Immature natural killer cell (primary cell): ENCODE measurements around the gene HMX2. TPM values are rescaled to one million over a fixed set of nuclear protein-coding genes. Genes with fewer than 3 reads are reported as not detected.
A peak's percentile ranks its signal among the peaks of the same experiment; 100 is the strongest.

Experiments used
- DNase-seq, 3 donors: peaks; one replicate each; pipeline ENCODE4 v3.0.0; 2022; ENCODE audit warnings: mixed read lengths in 1 of 3
- H3K27ac Mint-ChIP-seq, 6 donors: one replicate each; pipeline ENCODE4 v1.8.0; 2020; ENCODE audit warnings: mixed read lengths in 6 of 6, mild to moderate bottlenecking in 5 of 6, inconsistent platforms in 4 of 6, moderate library complexity in 3 of 6
- H3K27me3 Mint-ChIP-seq, 3 donors: one replicate each; pipeline ENCODE4 v1.8.0; 2020 to 2021; ENCODE audit warnings: low read depth in 3 of 3, mild to moderate bottlenecking in 3 of 3, mixed read lengths in 3 of 3, moderate library complexity in 3 of 3, inconsistent platforms in 1 of 3
- H3K36me3 Mint-ChIP-seq, 3 donors: one replicate each; pipeline ENCODE4 v1.8.0; 2020; ENCODE audit warnings: mixed read lengths in 3 of 3, inconsistent platforms in 2 of 3, mild to moderate bottlenecking in 2 of 3
- H3K4me1 Mint-ChIP-seq, 2 donors: one replicate each; pipeline ENCODE4 v1.8.0; 2020; ENCODE audit warnings: inconsistent platforms in 2 of 2, mild to moderate bottlenecking in 2 of 2, mixed read lengths in 2 of 2, moderate library complexity in 1 of 2
- H3K4me3 Mint-ChIP-seq, 5 donors: one replicate each; pipeline ENCODE4 v1.8.0; 2020; ENCODE audit warnings: mild to moderate bottlenecking in 5 of 5, mixed read lengths in 5 of 5, inconsistent platforms in 3 of 5, moderate library complexity in 3 of 5
- H3K9me3 Mint-ChIP-seq, 6 donors: one replicate each; pipeline ENCODE4 v1.8.0; 2020; ENCODE audit warnings: mild to moderate bottlenecking in 6 of 6, mixed read lengths in 6 of 6, inconsistent platforms in 4 of 6, moderate library complexity in 3 of 6
- polyA plus RNA-seq, 3 donors: library from polyadenylated mRNA; unstranded; fragments of 300-500 nt; fragmentation: Illumina TruSeq; gene quantifications; one replicate each; pipeline ENCODE4 v1.2.3, GENCODE V29; 2021

HMX2 gene, protein sequence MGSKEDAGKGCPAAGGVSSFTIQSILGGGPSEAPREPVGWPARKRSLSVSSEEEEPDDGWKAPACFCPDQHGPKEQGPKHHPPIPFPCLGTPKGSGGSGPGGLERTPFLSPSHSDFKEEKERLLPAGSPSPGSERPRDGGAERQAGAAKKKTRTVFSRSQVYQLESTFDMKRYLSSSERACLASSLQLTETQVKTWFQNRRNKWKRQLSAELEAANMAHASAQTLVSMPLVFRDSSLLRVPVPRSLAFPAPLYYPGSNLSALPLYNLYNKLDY
- polyA plus RNA-seq, result not detected

DNA sequence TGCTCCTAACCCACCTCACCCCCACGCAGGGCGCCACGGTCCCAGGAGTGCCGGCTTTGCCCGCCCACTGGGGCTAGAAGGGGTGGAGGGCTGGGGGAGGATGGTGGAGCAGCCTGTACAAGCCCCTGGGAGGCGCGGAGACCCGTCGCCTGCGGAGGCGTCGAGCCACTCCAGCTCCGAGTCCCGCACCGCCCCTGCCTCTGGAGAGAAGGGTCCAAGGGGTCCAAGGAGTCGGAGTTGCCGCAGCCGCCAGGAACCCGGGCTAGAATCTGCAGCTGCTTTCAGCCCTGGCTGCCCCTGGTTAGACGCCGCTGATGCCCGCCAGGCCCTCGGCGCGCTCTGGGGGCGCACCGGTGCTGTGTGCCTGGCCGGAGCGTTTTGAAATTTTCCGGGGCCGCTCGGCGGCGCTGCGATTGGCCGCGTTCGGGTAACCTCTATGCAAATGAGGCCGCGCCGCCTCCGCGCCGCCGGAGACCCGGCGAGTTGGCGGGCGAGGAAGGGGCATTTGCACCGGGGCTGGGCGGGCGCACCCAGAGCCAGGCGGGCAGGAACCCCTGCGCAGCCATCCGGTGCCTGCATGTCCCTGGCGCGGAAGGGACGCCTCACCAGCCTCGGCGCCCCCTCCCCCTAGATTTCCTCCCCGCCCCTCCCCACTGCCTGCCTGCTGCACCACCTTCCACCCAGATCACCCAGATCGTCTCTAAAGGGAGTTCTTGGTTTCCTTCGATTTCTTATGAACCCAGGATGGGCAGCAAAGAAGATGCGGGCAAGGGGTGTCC is at the start of gene HMX2:
TSS of gene HMX2 (plus strand) at position 502 of the 779 bp plus-strand sequence. CDS start at position 745, 243 bp downstream.
- DNase-seq, result no peak
- peaks cover 45 to 66% (median 54%) of the 10 kb centered on the region in 3 donors for H3K27me3 Mint-ChIP-seq
- peaks cover 25 to 32% of the 10 kb centered on the region in 2 donors for H3K4me1 Mint-ChIP-seq
- peaks cover 0 to 7% (median 0%) of the 10 kb centered on the region in 3 donors for H3K36me3 Mint-ChIP-seq
- H3K27ac Mint-ChIP-seq, result peak within 1 kb of the TSS in 1 of 6 donors; percentile 61
- H3K4me3 Mint-ChIP-seq, result peak within 1 kb of the TSS; percentile 38 to 65 (median 54)
- H3K9me3 Mint-ChIP-seq, result no peaks in the 10 kb centered on the region

DNA sequence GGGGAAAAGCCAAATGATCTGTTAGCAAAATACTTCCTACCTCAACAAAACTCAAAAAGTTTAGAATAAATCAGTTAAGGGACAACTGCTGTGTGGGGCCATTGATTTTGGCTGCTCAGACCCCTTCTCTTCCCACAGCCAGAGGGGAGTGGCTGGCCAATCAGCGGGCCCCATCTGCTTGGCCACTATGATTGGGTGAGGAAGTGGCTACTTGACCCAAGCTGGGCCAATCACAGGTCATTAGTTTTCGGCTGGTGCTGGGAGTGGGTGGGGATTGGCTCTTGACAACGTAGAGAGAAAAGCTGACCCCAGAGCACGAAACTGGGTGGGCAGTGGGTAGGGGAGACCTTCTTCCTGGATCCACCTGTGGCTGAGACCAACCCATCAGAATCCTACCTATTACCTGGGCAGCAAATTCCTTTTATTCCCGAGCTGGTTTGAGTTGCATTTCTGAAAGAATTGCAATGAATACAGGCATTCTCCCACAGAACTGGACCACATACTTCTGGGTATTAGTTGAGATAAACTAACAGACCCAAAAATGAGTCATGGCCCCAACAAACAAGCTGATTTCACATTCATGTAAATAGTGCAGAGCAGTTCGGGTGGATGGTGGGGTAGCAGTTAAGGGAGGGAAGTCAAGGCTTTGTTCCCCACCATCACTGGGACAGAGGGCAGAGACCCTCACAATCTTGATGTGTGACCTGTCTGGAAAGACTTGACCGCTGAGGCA is 47.7 kb upstream of the HMX2 start:
- peaks cover 0 to 5% (median 0%) of the 10 kb centered on the region in 3 donors for H3K27me3 Mint-ChIP-seq
- peak overlapping the region in 1 of 6 donors; percentile 61 for H3K27ac Mint-ChIP-seq
- H3K4me1 Mint-ChIP-seq, result no peaks in the 10 kb centered on the region
- DNase-seq, result no peak
- H3K4me3 Mint-ChIP-seq, result no peak overlapping the region
- H3K36me3 Mint-ChIP-seq, result no peaks in the 10 kb centered on the region
- H3K9me3 Mint-ChIP-seq, result no peaks in the 10 kb centered on the region

- Mint-ChIP-seq H3K4me3 (no peak overlapping the region), H3K4me1 (no peaks in the 10 kb centered on the region), H3K36me3 (no peaks in the 10 kb centered on the region), H3K9me3 (no peaks in the 10 kb centered on the region), H3K27me3 (peaks cover 0 to 5% (median 0%) of the 10 kb centered on the region in 3 donors), H3K27ac (no peak overlapping the region)
- DNase-seq, result no peak
These were observed 46.1 kb upstream of the HMX2 start for GRCh38 chr10:123101872-123102271.

DNA sequence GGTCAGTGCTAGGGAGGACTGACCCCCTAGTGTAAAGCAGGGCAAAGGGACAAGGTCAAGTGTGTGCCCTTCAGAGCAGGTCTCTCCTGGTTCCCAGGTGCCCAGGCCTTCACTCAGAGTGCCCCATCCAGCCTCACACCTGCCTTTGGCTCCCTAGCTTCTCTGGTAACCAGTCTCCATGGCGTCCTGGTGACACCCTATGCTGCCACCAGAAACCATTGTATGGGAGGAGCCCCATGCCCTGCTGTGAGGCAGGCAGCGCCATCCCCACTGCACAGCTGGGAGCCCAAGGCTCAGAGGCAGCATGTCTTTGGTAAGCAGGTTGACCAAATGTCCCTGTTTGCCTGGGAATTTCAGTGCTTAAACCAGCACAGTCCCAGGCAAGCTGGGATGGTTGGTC is 45.3 kb upstream of the HMX2 start:
- no peak overlapping the region for H3K27ac Mint-ChIP-seq
- H3K4me1 Mint-ChIP-seq, result no peaks in the 10 kb centered on the region
- H3K36me3 Mint-ChIP-seq, result no peaks in the 10 kb centered on the region
- DNase-seq, result no peak
- peaks cover 0 to 6% (median 5%) of the 10 kb centered on the region in 3 donors for H3K27me3 Mint-ChIP-seq
- H3K9me3 Mint-ChIP-seq, result no peaks in the 10 kb centered on the region
- no peak overlapping the region for H3K4me3 Mint-ChIP-seq

DNA sequence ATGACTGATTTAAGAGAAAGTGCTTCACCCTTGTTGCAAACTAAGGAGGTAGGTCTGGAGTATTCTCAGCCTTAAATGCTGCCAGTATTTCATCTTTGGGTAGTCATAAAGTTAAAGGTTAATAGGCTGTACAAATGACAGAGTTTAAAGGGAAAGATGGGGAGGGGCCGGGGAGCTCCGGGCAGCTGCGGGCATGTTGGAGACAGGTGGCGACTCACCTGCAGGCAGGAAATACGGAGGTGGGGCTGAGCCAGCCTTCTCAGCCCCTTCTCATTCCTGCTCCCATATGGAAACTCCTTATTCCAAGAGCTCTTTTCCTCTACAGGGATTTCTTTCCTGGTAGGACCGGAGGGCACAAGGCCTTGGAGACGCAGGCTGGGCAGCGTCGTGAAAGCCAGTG is 44.0 kb upstream of the HMX2 start:
- Mint-ChIP-seq H3K36me3 (no peaks in the 10 kb centered on the region), H3K27ac (no peak overlapping the region), H3K4me3 (no peak overlapping the region), H3K27me3 (peaks cover 4 to 5% (median 5%) of the 10 kb centered on the region in 3 donors), H3K4me1 (no peaks in the 10 kb centered on the region), H3K9me3 (no peaks in the 10 kb centered on the region)
- DNase-seq, result no peak

DNA sequence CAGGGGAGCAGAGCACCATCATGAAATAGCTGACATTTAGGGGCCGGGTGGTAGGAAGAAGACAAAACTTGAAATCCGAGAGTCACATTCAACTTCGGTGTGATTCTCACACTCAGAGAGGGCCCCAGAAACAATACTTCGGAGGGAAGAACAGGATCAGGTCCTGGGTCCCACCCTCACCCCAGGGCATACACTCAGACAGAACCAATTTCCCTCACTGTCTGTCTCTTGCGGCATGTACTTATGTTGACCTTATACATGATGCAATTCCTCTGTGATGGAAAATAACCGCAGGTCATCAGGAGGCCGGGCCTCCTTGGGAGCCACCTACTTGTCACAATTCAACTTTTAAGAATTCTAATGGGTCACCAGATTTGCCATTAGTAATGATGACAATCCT is 38.5 kb upstream of the HMX2 start:
- DNase-seq, result no peak

DNA sequence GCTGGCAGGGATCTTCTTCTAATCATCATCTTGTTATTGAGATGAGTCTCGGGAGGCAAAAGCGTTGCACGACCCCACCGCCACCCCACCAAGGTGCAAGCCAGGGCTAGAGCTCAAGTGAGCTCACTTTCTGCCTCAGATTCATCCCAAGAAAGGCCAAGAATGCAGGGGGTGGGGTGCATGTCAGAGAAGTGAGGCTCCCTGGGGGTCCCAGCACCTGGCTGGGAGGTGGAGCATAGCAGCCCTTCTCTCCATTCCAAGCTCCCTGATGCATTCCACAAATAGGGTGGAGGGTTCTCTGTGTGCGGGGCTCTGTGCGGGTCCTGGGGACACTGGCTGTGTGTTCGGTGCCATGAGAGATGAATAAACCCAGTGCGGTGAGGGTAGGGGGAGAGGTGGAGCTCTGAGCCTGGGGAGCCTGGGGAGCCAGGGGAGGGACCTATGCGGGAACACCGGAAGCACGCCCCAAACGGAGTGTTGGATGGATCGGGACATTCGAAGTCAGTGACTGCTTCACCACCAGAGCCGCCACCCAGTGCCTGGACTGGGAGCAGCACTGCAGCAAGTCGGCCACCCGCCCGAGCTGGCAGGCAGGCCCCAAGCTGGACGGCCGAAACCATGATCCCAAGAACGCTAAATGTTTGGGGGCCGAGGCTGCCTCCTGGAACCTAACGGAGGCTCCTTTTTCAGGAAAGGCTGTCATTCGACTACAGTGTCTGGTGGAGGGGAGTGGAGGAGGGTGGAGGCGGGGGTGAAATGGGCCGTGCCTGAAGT is 30.1 kb upstream of the HMX2 start:
- Mint-ChIP-seq H3K4me3 (no peak overlapping the region), H3K27ac (no peak overlapping the region), H3K27me3 (peaks cover 8 to 31% (median 12%) of the 10 kb centered on the region in 3 donors), H3K36me3 (no peaks in the 10 kb centered on the region), H3K9me3 (no peaks in the 10 kb centered on the region), H3K4me1 (no peaks in the 10 kb centered on the region)
- no peak for DNase-seq

More for the DNA sequence above, 38.5 kb upstream of the HMX2 start:
- Mint-ChIP-seq H3K27me3 (peaks cover 3 to 10% (median 9%) of the 10 kb centered on the region in 3 donors), H3K4me3 (no peak overlapping the region), H3K36me3 (no peaks in the 10 kb centered on the region), H3K4me1 (no peaks in the 10 kb centered on the region), H3K27ac (no peak overlapping the region), H3K9me3 (no peaks in the 10 kb centered on the region)

DNA sequence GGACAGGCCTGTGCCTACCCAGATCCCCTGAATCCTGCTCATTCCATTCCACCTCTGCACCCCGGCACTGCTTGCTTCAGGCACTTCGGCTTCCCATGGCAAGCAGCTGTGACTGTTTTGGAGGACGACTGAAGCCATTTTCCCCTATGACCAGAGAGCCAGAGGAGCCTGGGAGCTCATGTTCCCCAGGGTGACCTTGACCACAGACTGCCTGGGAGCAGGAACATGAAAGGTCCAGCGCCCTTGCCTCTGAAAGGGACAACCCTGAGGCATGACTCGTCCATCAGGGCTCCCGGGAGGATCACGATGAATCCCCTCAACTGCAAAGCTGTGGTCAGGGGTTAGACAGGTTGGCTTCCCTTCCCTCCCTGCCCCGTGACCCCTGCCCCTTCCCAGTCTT is 28.9 kb upstream of the HMX2 start:
- no peak overlapping the region for H3K27ac Mint-ChIP-seq
- H3K27me3 Mint-ChIP-seq, result peaks cover 8 to 26% (median 12%) of the 10 kb centered on the region in 3 donors
- no peaks in the 10 kb centered on the region for H3K4me1 Mint-ChIP-seq
- H3K36me3 Mint-ChIP-seq, result no peaks in the 10 kb centered on the region
- H3K9me3 Mint-ChIP-seq, result no peaks in the 10 kb centered on the region
- no peak overlapping the region for H3K4me3 Mint-ChIP-seq
- no peak for DNase-seq

DNA sequence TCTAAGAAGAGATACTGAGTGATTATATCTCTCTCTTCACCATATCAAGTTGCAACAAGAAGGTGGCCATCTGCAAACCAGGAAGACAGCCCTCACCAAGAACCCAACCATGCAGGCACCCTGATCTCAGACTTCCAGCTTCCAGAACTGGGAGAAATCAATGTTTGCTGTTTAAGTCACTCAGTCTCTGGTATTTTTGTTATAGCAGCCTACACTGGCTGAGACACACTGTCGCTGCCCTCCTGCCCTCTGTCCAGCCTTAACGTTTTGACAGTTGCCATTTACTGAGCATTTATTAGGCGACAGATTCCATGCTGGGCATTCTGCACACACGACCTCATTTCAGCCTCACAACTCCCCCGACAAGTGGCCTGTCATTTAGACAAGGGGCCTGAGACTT is 21.7 kb upstream of the HMX2 start:
- Mint-ChIP-seq H3K27ac (no peak overlapping the region), H3K4me1 (no peaks in the 10 kb centered on the region), H3K27me3 (peaks cover 14 to 23% (median 15%) of the 10 kb centered on the region in 3 donors), H3K4me3 (no peak overlapping the region), H3K36me3 (no peaks in the 10 kb centered on the region), H3K9me3 (no peaks in the 10 kb centered on the region)
- no peak for DNase-seq

DNA sequence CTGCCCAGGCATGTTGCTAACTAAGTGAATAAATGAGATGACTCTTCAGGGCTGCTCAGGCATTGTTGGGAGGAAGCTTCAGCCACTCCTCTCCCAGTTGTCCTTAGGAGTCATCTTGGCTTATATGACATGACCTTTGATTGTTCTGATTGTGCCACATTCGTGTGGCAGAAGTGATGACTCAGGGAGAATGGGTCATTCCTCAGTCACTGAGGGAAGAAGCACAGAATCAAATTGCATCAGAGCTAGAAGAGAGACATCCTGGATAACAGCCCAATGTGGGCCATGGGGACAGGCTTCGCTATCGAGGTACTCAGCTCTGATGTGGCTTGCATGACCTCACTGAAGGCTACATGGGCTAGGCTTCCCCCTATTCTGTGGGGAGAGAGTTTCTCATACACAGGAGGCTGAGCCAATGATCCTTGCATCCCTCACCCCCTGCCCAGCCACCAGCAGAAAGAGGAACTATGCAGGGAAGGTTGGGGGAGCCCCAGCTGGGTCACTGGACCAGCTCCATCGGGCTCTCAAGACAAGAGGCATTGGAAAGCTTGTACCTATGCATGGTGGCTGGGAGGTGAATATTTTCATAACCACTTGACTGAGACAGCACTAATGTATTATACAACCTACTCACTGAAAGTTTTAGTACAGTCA is 18.2 kb upstream of the HMX2 start:
- Mint-ChIP-seq H3K9me3 (peaks cover 0 to 2% (median 0%) of the 10 kb centered on the region in 6 donors), H3K4me3 (no peak overlapping the region), H3K4me1 (peaks cover 22 to 25% of the 10 kb centered on the region in 2 donors), H3K27ac (no peak overlapping the region), H3K27me3 (peaks cover 22 to 53% (median 44%) of the 10 kb centered on the region in 3 donors), H3K36me3 (peaks cover 0 to 3% (median 0%) of the 10 kb centered on the region in 3 donors)
- DNase-seq, result no peak

GRCh38 chr10:123132576-123133477 is 15.1 kb upstream of the HMX2 start:
- Mint-ChIP-seq H3K36me3 (peaks cover 0 to 3% (median 0%) of the 10 kb centered on the region in 3 donors), H3K27ac (peak overlapping the region in 1 of 6 donors; percentile 55), H3K4me1 (peaks cover 30 to 32% of the 10 kb centered on the region in 2 donors), H3K27me3 (peaks cover 32 to 58% (median 35%) of the 10 kb centered on the region in 3 donors), H3K4me3 (peak overlapping the region; percentile 20 to 84 (median 81)), H3K9me3 (peaks cover 0 to 2% (median 0%) of the 10 kb centered on the region in 6 donors)
- peak; percentile 65 to 77 (median 70) for DNase-seq
